GM12872 (cell line): ENCODE measurements around the gene CAPG.

ENCODE experiments used
- TF ChIP-seq, protein P1 (sequence below): IDR thresholded peaks from 3 replicates; pipeline ENCODE4 v1.5.1; 2011; ENCODE audit warnings: low read depth, mild to moderate bottlenecking, low read length, moderate library complexity; ENCODE audit not compliant: insufficient read depth

The CAPG gene

DNA sequence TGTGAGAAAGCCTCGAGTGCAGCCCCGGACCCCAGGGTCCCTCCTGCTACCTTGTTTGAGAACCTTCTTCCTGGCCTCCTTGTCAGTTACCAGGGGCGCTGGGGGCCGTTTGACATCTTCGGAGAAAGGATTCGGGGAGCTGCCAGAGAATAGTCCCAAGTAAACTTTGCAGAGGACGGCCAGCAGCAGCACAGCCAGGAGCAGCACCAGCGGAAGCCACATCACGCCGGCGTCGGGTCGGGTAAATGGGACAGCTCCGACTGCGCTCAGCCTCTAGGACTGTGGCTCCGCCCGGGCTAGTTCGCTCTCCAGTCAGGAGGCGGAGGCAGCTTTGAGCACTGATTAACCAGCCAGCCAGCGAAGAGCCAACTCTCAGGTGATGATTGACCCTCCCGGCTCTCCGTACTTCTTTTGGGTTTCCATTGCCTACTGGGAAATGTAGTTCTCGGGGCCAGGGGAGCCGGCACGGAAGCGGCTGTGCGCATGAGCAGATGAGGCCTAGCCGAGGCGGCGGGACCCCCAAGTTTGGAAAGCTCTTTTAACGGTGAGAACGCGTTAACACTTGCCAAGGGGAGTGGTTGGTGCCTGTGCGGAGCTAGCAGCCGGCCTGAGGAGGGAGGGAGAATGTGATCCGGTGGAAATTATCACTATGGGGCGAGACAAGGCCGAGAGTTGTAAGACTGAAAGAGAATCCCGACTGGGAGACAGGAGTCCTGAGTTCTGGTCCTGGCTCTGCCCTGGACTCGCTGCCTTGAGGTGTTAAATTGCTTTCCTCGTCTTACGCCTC is 55.7 kb downstream of the CAPG start, which contains the start of the genes ELMOD3 and RETSAT:
ELMOD3 (plus strand) TSS at position 484 of the 787 bp plus-strand sequence. CDS start 2,430 bp downstream, outside the sequence.
RETSAT (minus strand) TSS at position 243 of the 787 bp plus-strand sequence; CDS start at position 222, 21 bp downstream.
- TF ChIP-seq, protein P1, sequence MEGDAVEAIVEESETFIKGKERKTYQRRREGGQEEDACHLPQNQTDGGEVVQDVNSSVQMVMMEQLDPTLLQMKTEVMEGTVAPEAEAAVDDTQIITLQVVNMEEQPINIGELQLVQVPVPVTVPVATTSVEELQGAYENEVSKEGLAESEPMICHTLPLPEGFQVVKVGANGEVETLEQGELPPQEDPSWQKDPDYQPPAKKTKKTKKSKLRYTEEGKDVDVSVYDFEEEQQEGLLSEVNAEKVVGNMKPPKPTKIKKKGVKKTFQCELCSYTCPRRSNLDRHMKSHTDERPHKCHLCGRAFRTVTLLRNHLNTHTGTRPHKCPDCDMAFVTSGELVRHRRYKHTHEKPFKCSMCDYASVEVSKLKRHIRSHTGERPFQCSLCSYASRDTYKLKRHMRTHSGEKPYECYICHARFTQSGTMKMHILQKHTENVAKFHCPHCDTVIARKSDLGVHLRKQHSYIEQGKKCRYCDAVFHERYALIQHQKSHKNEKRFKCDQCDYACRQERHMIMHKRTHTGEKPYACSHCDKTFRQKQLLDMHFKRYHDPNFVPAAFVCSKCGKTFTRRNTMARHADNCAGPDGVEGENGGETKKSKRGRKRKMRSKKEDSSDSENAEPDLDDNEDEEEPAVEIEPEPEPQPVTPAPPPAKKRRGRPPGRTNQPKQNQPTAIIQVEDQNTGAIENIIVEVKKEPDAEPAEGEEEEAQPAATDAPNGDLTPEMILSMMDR: no peak

DNA sequence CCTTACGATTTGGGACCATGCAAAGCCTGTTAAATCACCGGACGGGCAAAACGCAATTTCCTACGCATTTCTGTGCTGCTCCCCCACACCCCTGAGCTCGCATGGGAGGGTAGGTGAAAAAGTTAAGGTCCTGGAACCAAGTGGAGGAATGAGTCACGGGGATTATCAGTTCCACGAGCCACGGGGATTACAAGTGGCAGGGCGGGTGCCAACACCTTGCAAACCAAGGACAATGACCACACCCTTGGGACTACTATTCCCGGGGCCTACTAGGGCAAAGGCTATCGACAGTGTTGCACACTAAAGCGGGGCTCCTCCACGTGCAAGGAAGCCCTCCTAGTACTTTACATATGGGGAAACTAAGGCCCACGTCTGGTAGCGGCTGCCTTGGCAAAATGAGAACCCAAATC is 56.3 kb downstream of the CAPG start:
- TF ChIP-seq, protein P1: no peak

DNA sequence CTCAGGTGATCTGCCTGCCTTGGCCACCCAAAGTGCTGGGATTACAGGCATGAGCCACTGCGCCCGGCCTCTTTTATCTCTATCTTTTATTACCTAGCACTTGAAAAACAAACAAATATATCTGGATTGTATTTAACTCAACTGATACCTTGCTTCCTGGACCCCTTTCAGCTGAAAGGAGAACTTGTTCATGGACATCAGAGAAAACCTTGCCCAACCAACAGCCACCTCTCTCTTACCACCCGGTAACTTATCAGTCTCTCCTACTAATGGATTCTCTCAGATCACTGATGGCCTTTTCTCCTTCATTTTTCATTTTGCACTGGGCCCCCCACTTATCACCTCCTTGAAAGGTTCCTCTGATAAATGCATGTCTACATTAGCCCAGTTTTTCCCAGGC is 62.6 kb downstream of the CAPG start:
- TF ChIP-seq, protein P1: no peak
